ENCODE measurements around the gene LINC00237. TPM values are rescaled to one million over a fixed set of nuclear protein-coding genes. Genes with fewer than 3 reads are reported as not detected.

Gene LINC00237
- total RNA-seq, 1 donor from 2014 or later: not detected

GRCh38 chr20:21049305-21049828 lies 56.8 kb downstream of the LINC00237 start:
- no peaks in the 10 kb centered on the region for H3K27me3 ChIP-seq
- no peaks in the 10 kb centered on the region for H3K36me3 ChIP-seq
- no peak overlapping the region for H3K27ac ChIP-seq
- no peaks in the 10 kb centered on the region for H3K9me3 ChIP-seq
- H3K4me1 ChIP-seq: no peaks in the 10 kb centered on the region
- TF ChIP-seq POLR2AphosphoS5 (IDR thresholded peaks at IDR 0.05; ENCODE audit: insufficient read depth in 1 of 2, low read depth in 1 of 2) (no peak), POLR2A (IDR thresholded peaks at IDR 0.05) (no peak)
- TF ChIP-seq, protein P1, sequence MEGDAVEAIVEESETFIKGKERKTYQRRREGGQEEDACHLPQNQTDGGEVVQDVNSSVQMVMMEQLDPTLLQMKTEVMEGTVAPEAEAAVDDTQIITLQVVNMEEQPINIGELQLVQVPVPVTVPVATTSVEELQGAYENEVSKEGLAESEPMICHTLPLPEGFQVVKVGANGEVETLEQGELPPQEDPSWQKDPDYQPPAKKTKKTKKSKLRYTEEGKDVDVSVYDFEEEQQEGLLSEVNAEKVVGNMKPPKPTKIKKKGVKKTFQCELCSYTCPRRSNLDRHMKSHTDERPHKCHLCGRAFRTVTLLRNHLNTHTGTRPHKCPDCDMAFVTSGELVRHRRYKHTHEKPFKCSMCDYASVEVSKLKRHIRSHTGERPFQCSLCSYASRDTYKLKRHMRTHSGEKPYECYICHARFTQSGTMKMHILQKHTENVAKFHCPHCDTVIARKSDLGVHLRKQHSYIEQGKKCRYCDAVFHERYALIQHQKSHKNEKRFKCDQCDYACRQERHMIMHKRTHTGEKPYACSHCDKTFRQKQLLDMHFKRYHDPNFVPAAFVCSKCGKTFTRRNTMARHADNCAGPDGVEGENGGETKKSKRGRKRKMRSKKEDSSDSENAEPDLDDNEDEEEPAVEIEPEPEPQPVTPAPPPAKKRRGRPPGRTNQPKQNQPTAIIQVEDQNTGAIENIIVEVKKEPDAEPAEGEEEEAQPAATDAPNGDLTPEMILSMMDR (IDR thresholded peaks at IDR 0.05): no peak
- no peak overlapping the region for H3K4me3 ChIP-seq
- intact Hi-C loops (cut with DNase I): no loop called here
- DNase-seq (ENCODE audit: extremely low spot score in 2 of 2): no peak

- no peak for DNase-seq (ENCODE audit: extremely low spot score in 2 of 2)
Measured at GRCh38 chr20:21048841-21049273, 57.3 kb downstream of the LINC00237 start.

DNA sequence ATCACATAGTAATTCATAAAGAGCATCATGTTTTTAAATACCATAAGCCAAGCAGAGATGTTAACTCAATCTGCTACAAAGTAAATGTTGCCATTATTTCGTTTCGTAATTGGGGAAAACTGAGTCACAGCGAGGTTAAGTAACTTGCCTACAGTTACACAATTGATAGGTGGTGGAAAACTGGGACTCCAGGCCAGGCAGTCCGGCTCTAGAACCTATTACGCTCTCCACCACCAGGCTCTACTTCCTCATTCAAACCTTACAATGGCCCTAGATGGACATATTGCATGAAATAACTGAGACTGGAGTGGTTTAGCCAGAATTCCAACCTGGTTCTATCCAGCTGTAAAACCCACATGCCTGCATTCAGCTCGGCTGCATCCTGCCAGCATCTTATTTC lies 58.2 kb downstream of the LINC00237 start:
- intact Hi-C loops (cut with DNase I): no loop called here
- H3K27ac ChIP-seq: no peak overlapping the region
- no peaks in the 10 kb centered on the region for H3K36me3 ChIP-seq
- no peak for TF ChIP-seq POLR2A (IDR thresholded peaks at IDR 0.05)
- no peak for TF ChIP-seq POLR2AphosphoS5 (IDR thresholded peaks at IDR 0.05; ENCODE audit: insufficient read depth in 1 of 2, low read depth in 1 of 2)
- TF ChIP-seq, protein P1 (IDR thresholded peaks at IDR 0.05): no peak
- no peaks in the 10 kb centered on the region for H3K27me3 ChIP-seq
- no peaks in the 10 kb centered on the region for H3K4me1 ChIP-seq
- no peak overlapping the region for H3K4me3 ChIP-seq
- DNase-seq (ENCODE audit: extremely low spot score in 2 of 2): no peak
- no peaks in the 10 kb centered on the region for H3K9me3 ChIP-seq

More at GRCh38 chr20:21048841-21049273, 57.3 kb downstream of the LINC00237 start:
- no peak overlapping the region for H3K27ac ChIP-seq
- TF ChIP-seq, protein P1 (IDR thresholded peaks at IDR 0.05): no peak
- TF ChIP-seq POLR2A (IDR thresholded peaks at IDR 0.05): no peak
- TF ChIP-seq POLR2AphosphoS5 (IDR thresholded peaks at IDR 0.05; ENCODE audit: insufficient read depth in 1 of 2, low read depth in 1 of 2): no peak
- intact Hi-C loops (cut with DNase I): no loop called here
- H3K36me3 ChIP-seq: no peaks in the 10 kb centered on the region
- no peaks in the 10 kb centered on the region for H3K27me3 ChIP-seq
- no peak overlapping the region for H3K4me3 ChIP-seq
- no peaks in the 10 kb centered on the region for H3K9me3 ChIP-seq
- no peaks in the 10 kb centered on the region for H3K4me1 ChIP-seq

- no peak for TF ChIP-seq POLR2A (IDR thresholded peaks at IDR 0.05)
- TF ChIP-seq, protein P1 (IDR thresholded peaks at IDR 0.05): no peak
- TF ChIP-seq POLR2AphosphoS5 (IDR thresholded peaks at IDR 0.05; ENCODE audit: insufficient read depth in 1 of 2, low read depth in 1 of 2): no peak
- no peak overlapping the region for H3K4me3 ChIP-seq
- H3K27ac ChIP-seq: no peak overlapping the region
- H3K36me3 ChIP-seq: no peaks in the 10 kb centered on the region
- no peaks in the 10 kb centered on the region for H3K4me1 ChIP-seq
- no peak for DNase-seq (ENCODE audit: extremely low spot score in 2 of 2)
- H3K27me3 ChIP-seq: no peaks in the 10 kb centered on the region
- intact Hi-C loops (cut with DNase I): no loop called here
- H3K9me3 ChIP-seq: no peaks in the 10 kb centered on the region
Measured at GRCh38 chr20:21046413-21047070, 59.6 kb downstream of the LINC00237 start.

Small RNA genes lying within 50 kb of the gene (small RNA-seq; reads per million reads assigned to genes)
- gene RNA5SP477: not detected

Other genes with a start within 250 kb of the LINC00237 start
- gene KIZ, start 19.7 kb upstream of the LINC00237 start, total RNA-seq: 25.0 TPM
- 46.4 TPM for gene XRN2, start 197.0 kb upstream of the LINC00237 start, total RNA-seq